ENCODE measurements around the gene CACHD1. TPM values are rescaled to one million over a fixed set of nuclear protein-coding genes. Genes with fewer than 3 reads are reported as not detected.

The CACHD1 gene
- total and polyA plus RNA-seq, 2 of the 4 experiments (the other 2 are of a cell fraction) = 2.9 to 5.9 TPM

DNA sequence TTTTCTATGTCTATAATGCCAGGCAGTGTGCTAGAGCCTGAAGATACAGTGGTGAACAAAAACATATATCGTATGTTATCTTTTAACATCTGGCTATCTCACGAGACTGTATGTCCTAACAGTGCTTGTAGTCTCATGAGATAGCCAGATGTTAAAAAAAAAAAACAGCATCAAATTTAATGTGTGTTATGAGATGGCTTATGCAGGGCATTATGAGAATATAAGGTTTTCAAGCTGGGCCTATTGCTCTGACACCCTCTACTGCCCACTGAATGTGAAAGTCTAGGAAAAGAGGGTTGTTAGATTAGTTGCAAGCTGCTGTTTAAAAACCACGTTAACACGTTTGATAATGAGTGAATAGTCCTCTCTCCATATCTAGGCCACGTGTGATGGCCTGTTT lies 109.8 kb downstream of the CACHD1 start:
- DNase-seq (no peak), ATAC-seq (ENCODE audit: low read depth) (no peak)
- H3K27ac ChIP-seq (ENCODE audit: insufficient read depth, low read length) = no peak overlapping the region
- H3K56ac ChIP-seq (ENCODE audit: extremely low read depth, insufficient read depth, low read length) = no peak overlapping the region
- H4K8ac ChIP-seq (ENCODE audit: low read depth in 2 of 2, low read length in 2 of 2) = no peak overlapping the region
- H2BK15ac ChIP-seq (ENCODE audit: low read depth, low read length) = no peak overlapping the region
- no peak overlapping the region for H2BK20ac ChIP-seq (ENCODE audit: low read depth, low read length)
- H3K4me3 ChIP-seq (ENCODE audit: insufficient read depth, low read depth, low read length) = no peak overlapping the region
- dilution Hi-C loops (cut with HindIII; ENCODE audit: low sequenced_read_pairs, unreplicated experiment) (no loop called here), in situ Hi-C loops (cut with MboI; ENCODE audit: low sequenced_read_pairs) (no loop called here), intact Hi-C loops (cut with micrococcal nuclease) (no loop called here)
- no peaks in the 10 kb centered on the region for H3K9me3 ChIP-seq (ENCODE audit: control insufficient read depth, insufficient read depth, low read length)
- H3K79me1 ChIP-seq (ENCODE audit: low read depth in 1 of 2, low read length in 2 of 2) = no peaks in the 10 kb centered on the region
- no peak overlapping the region for H3K23ac ChIP-seq (ENCODE audit: low read depth, low read length)
- H3K9me1 ChIP-seq (ENCODE audit: insufficient read depth, low read length) = no peaks in the 10 kb centered on the region
- no peak overlapping the region for H2BK120ac ChIP-seq (ENCODE audit: low read depth, low read length)
- no peak overlapping the region for H4K5ac ChIP-seq (ENCODE audit: low read depth, low read length)
- H4K91ac ChIP-seq (ENCODE audit: insufficient read depth, low read depth, low read length) = no peak overlapping the region
- no peak overlapping the region for H3K9ac ChIP-seq (ENCODE audit: low read depth, low read length)
- H3K36me3 ChIP-seq (ENCODE audit: control insufficient read depth, insufficient read depth, low read length) = no peaks in the 10 kb centered on the region
- no peaks in the 10 kb centered on the region for H4K20me1 ChIP-seq (ENCODE audit: insufficient read depth, low read length)
- no peak overlapping the region for H2AFZ ChIP-seq (replicated peaks; ENCODE audit: low read length, poor library complexity)
- ChIA-PET CTCF (no interaction called here), POLR2A (ENCODE audit: unreplicated experiment) (no interaction called here)
- H2AK5ac ChIP-seq (ENCODE audit: low read depth, low read length) = no peak overlapping the region
- H2BK5ac ChIP-seq (ENCODE audit: low read depth, low read length, poor library complexity, severe bottlenecking) = no peak overlapping the region
- no CpG with 5 or more reads among the region's 5 CpGs for WGBS, 2 experiments (ENCODE audit: extremely low coverage in 2 of 2, insufficient read length in 1 of 2)
- H3K4ac ChIP-seq (ENCODE audit: low read depth, low read length) = no peak overlapping the region
- no peak overlapping the region for H3K18ac ChIP-seq (ENCODE audit: low read depth, low read length)
- no peak overlapping the region for H3K4me2 ChIP-seq (ENCODE audit: low read depth, low read length)
- TF ChIP-seq, protein P1, sequence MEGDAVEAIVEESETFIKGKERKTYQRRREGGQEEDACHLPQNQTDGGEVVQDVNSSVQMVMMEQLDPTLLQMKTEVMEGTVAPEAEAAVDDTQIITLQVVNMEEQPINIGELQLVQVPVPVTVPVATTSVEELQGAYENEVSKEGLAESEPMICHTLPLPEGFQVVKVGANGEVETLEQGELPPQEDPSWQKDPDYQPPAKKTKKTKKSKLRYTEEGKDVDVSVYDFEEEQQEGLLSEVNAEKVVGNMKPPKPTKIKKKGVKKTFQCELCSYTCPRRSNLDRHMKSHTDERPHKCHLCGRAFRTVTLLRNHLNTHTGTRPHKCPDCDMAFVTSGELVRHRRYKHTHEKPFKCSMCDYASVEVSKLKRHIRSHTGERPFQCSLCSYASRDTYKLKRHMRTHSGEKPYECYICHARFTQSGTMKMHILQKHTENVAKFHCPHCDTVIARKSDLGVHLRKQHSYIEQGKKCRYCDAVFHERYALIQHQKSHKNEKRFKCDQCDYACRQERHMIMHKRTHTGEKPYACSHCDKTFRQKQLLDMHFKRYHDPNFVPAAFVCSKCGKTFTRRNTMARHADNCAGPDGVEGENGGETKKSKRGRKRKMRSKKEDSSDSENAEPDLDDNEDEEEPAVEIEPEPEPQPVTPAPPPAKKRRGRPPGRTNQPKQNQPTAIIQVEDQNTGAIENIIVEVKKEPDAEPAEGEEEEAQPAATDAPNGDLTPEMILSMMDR (conservative IDR thresholded peaks at IDR 0.05; ENCODE audit: low read depth, low read length) = no peak
- no peak for TF ChIP-seq RAD21 (IDR thresholded peaks at IDR 0.05; ENCODE audit: low read length)
- no peak for TF ChIP-seq RCOR1 (IDR thresholded peaks at IDR 0.05; ENCODE audit: insufficient replicate concordance, low read length)
- TF ChIP-seq BHLHE40 (IDR thresholded peaks at IDR 0.05; ENCODE audit: low read depth, low read length) = no peak
- TF ChIP-seq MXI1 (IDR thresholded peaks at IDR 0.05; ENCODE audit: borderline replicate concordance, low read depth, low read length) = no peak
- no peak for TF ChIP-seq ELK1 (IDR thresholded peaks at IDR 0.05; ENCODE audit: borderline replicate concordance, low read depth, low read length)
- H3K27me3 ChIP-seq (ENCODE audit: control insufficient read depth, insufficient read depth, low read length) = no peaks in the 10 kb centered on the region
- no peaks in the 10 kb centered on the region for H3K4me1 ChIP-seq (ENCODE audit: control insufficient read depth, insufficient read depth, low read length)
- no TSS peak for BruUV-seq (replicated peaks)
- no peak overlapping the region for H2AK9ac ChIP-seq (replicated peaks; ENCODE audit: low read depth, low read length, poor library complexity)
- no peak overlapping the region for H3K14ac ChIP-seq (replicated peaks; ENCODE audit: low read depth, low read length)
